ENCODE results near the gene PAPSS1.
A peak's percentile ranks its signal among the peaks of the same experiment; 100 is the strongest.

PAPSS1 gene

DNA sequence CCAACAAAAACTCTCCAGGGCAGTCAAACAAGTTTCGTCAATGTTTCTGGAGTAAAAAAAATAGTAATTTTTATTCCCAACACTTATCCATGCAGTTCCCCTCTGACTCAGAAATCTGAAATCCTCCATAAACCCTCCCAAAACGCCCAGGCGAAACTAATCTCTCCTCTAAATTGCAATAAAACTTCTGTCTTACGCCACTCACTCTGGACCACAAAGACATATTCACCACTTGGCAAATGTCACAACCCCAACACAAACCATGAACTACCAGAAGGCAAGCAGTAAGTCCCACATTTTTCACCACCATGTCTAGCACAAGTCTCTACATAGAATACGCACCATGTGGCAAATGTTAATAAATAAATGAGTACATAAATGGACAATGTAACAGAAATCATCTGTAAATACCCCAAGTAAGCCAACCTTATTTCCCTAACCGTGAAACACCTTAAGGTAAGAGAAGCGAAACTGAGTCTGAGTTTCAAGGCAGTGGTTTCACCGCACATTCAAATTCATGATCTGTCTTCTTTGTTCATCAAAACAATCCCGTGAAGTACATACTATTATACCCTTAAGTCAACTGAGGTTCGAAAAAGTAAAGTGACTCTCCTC lies 1.6 kb downstream of the PAPSS1 start:
- TF ChIP-seq, protein P1, sequence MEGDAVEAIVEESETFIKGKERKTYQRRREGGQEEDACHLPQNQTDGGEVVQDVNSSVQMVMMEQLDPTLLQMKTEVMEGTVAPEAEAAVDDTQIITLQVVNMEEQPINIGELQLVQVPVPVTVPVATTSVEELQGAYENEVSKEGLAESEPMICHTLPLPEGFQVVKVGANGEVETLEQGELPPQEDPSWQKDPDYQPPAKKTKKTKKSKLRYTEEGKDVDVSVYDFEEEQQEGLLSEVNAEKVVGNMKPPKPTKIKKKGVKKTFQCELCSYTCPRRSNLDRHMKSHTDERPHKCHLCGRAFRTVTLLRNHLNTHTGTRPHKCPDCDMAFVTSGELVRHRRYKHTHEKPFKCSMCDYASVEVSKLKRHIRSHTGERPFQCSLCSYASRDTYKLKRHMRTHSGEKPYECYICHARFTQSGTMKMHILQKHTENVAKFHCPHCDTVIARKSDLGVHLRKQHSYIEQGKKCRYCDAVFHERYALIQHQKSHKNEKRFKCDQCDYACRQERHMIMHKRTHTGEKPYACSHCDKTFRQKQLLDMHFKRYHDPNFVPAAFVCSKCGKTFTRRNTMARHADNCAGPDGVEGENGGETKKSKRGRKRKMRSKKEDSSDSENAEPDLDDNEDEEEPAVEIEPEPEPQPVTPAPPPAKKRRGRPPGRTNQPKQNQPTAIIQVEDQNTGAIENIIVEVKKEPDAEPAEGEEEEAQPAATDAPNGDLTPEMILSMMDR (IDR thresholded peaks at IDR 0.05; ENCODE audit: low read depth, low read length) = no peak
- H3K4me3 ChIP-seq (replicated peaks in 1 of 2; ENCODE audit: low read depth in 2 of 2, low read length in 2 of 2) = peak overlapping the region; percentile 70 to 96
- DNase-seq (ENCODE audit: low read depth in 2 of 2) = no peak

DNA sequence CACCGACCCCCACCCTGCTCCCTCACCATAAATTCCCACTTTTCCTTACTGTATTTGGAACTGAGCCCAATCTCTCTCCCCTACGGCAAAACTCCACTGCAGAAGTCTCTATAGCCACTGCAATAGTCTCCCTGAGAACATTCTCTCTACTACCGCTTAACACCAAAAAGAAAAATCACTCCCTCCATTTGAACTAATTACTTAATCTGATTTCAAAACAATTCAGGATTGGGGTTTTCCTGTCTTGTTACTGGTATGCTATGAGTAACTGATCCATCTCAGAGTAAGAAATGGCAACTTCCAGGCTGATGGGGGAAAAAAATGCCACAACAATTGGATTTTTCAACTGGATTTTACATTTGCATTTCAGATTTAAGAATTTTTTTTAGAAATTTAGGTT lies 5.8 kb downstream of the PAPSS1 start:
- no peak for DNase-seq (ENCODE audit: low read depth in 2 of 2)
- TF ChIP-seq, protein P1 (IDR thresholded peaks at IDR 0.05; ENCODE audit: low read depth, low read length) = no peak

DNA sequence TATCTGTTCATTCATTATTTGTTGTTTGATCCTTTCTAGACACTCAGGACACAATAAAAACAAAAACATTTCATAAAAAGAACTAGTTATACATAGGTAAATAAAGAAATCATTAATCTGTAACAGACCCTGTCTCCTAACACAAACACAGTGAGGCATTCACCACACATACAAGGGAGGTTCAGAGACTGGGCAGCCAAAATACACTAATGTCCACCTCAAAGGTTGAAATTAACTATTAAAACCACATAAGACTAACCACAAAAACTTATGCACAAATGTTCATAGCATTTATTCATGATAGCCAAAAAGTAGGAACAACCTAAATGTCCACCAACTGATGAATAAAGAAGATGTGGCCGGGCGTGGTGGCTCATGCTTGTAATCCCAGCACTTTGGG lies 7.8 kb downstream of the PAPSS1 start:
- TF ChIP-seq, protein P1 (IDR thresholded peaks at IDR 0.05; ENCODE audit: low read depth, low read length) = no peak
- H3K4me3 ChIP-seq (replicated peaks in 1 of 2; ENCODE audit: low read depth in 2 of 2, low read length in 2 of 2) = no peak overlapping the region
- DNase-seq (ENCODE audit: low read depth in 2 of 2) = no peak

More for the DNA sequence above, 5.8 kb downstream of the PAPSS1 start:
- no peak overlapping the region for H3K4me3 ChIP-seq (replicated peaks in 1 of 2; ENCODE audit: low read depth in 2 of 2, low read length in 2 of 2)

DNA sequence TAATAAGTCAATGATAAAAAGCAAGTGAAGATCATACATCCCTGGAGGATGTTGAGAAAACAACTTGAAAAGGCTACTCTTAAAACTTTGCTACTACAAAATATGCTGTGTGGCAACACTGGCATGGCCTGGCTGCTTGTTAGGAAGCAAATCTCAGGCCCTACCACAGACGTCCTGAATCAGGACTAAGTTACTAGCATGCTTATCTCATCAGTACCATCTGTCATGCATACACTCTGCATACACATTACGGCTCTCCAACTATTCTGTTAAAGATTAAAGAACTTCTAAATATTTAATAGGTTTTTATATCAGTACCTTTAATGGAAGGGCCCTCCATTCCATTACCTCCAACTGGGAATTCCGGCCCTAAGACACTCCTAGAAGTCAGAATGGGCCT lies 8.2 kb downstream of the PAPSS1 start:
- DNase-seq (ENCODE audit: low read depth in 2 of 2) = no peak
- no peak overlapping the region for H3K4me3 ChIP-seq (replicated peaks in 1 of 2; ENCODE audit: low read depth in 2 of 2, low read length in 2 of 2)
- TF ChIP-seq, protein P1 (IDR thresholded peaks at IDR 0.05; ENCODE audit: low read depth, low read length) = no peak

DNA sequence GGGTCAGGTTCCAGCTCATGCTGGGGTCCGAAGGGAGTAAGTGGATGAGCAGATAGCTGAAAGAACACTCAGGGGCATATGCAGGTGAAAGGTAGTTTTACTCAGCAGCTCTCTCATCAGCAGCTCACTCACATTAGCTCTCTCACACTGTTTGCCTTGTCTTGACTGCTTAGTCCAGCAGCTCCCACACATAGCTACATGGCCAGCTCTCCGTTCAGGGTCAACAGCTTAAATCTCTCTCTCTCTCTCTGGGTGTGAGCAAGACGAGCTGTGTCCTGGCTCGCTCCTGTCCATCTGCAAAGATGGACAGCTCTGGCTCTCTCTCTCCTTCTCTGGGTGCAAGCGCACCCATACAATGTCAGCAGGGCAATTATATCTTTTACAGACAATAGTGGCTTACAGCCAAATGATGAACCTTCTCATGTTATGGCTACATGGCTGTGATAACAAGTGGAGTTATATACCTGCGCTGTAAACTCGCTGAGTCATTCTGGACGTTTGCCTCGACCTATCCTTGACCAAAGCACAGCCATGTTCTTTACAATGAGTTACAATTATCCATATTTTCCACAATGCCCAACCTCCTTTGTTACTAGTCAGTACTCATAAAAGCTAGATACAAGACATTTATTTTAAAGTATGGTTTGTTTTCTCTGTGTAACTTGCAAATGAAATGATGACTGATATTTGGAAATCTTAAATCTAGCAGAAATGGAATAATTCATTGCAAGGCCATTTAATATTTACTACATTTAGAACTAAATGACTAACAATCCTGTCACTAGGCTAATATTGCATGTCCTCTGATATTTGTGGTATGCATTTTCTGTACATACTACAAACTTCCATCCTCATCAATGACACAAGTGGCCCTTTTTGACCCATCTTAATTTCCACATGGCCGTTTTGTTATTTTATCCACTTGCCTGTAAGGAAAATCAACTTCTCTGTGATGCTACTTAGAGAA lies 9.3 kb downstream of the PAPSS1 start:
- no peak overlapping the region for H3K4me3 ChIP-seq (replicated peaks in 1 of 2; ENCODE audit: low read depth in 2 of 2, low read length in 2 of 2)
- TF ChIP-seq, protein P1 (IDR thresholded peaks at IDR 0.05; ENCODE audit: low read depth, low read length) = no peak
- peak in 1 of 2 donors; percentile 22 for DNase-seq (ENCODE audit: low read depth in 2 of 2)

DNA sequence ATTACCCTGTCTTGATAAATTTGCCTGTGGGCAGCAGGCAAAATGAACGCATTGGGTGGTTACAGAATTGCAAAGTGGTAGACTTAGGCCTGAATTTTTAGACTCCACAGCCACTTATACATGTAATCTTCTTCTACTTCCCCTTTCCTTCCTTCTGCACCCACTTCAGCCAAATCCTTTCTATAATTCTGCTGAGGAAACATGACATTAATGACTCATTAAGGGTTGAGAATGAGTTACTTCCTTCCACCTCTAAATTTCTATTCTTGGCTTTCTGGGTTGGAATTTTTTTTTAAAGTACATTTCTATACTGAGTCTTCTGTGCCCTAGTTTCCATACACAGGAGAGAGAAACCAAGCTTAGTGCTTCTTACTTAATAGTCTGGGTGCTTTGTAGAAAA lies 10.1 kb downstream of the PAPSS1 start:
- no peak overlapping the region for H3K4me3 ChIP-seq (replicated peaks in 1 of 2; ENCODE audit: low read depth in 2 of 2, low read length in 2 of 2)
- TF ChIP-seq, protein P1 (IDR thresholded peaks at IDR 0.05; ENCODE audit: low read depth, low read length) = no peak
- DNase-seq (ENCODE audit: low read depth in 2 of 2) = peak; percentile 36 to 37
